ENCODE data around the gene AUTS2.

AUTS2 gene

DNA sequence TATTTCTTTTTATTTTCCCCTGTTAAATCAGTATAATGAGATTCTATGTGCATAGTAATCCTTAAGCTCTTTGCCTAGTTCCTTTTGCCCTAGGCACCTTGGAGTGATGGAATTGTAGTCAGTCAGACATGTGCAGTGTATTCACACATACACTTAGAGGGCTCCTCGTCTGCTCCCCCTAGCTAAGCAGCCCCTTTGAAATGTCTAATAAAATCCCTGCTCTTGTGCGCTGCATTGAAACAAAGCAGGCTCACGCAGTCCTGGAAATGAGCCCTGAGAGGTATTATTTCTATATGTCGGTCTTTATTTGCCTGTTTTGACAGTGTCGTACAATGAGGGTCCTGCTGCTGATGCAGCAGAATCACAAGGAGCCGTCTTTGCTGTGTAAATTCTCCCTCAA is 258.7 kb downstream of the AUTS2 start:
- DNase-seq (ENCODE audit: low spot score): no peak

DNA sequence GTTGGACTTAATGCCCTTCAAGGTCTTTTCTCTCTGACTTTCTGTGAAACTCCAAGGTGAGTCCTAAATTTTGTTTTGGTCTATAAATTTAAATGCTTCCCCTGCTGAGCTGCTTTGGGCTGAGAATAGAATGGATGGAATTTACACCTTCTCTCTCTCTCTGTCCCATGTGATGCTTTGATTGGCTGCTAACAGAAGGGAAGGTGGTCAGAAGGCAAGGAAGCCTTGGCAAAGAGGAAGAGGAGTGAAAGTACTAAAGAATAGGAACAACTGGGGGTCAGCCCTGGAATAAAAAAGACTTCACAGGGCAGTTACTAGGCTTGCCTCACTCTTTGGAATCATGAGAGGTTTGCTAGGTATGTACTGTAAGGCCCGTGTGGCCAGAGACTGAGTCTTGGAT is 260.2 kb downstream of the AUTS2 start:
- no peak for DNase-seq (ENCODE audit: low spot score)

DNA sequence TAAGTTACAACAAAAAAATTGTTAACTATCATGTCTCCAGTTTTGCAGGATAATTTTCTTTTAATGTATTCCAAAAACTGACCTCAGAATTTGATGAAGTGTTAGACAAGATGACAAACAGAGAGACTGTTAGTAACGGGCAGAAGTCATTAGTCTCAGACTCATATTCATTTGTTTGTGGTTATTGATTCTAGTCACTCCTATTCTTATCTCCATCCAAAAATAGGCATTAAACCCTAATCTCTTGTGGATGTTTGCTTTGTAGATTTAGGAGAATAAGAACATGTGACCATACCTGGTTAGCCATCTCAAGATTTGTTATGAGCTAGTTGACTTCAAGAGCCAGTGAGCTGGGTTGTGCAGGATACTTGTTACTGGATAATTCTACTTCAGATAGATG is 261.1 kb downstream of the AUTS2 start:
- no peak for DNase-seq (ENCODE audit: low spot score)

- DNase-seq (ENCODE audit: low spot score): no peak
Measured at GRCh38 chr7:69860486-69860885, 262.2 kb downstream of the AUTS2 start.

GRCh38 chr7:69860941-69861622 is 262.8 kb downstream of the AUTS2 start:
- DNase-seq (ENCODE audit: low spot score): no peak

DNA sequence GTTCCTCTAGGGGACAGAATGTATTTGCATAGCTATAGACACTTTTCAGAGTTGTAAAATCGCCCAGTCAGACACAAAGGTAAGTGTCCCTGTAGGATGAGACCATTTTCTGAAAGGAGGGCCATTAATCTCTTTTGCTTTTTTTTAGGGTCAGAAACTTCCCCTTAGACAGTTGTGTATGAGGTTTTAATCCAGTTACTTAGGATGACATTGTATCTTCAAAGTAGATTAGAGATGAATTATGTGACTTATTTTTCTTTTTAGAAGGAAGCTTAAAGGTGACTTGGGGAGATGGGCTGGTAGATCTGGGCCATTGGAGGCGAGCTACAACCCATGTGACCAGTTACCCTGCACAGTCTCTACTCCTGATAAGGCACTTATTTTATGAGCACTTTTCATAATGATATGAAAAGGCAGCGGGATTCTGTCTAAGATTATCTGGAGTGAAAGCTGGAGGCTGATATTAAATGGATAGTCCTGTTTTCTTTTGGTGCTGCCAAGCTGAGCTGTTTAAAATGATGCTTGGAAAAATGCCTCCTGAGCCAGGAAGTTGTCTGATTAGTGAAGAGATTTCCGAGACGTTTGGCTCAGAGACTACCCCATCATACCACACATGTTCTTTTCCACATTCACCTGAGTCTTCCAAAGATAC is 264.3 kb downstream of the AUTS2 start:
- no peak for DNase-seq (ENCODE audit: low spot score)

DNA sequence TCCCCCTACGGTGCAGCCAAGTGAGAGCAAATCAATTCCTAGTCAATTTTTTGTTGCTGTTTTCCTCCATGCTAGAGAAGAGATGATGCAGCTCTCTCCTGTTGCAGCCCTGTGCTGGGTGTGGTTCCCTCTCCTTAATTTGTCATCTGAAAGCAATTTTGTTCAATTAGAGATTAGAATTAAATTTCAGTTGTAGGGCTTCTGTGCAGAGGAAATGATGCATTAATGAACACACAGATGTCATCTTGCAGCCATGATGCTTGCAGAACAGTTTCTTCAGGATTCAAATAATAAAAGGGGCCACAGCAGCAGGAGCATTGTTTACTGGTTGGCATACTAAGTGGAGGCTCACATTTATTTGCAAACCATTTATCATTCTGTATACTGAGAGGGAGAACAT is 266.0 kb downstream of the AUTS2 start:
- no peak for DNase-seq (ENCODE audit: low spot score)

- DNase-seq (ENCODE audit: low spot score): no peak
Measured at GRCh38 chr7:69864822-69865221, 266.5 kb downstream of the AUTS2 start.

- no peak for DNase-seq (ENCODE audit: low spot score)
Measured at GRCh38 chr7:69868921-69869320, 270.6 kb downstream of the AUTS2 start.

DNA sequence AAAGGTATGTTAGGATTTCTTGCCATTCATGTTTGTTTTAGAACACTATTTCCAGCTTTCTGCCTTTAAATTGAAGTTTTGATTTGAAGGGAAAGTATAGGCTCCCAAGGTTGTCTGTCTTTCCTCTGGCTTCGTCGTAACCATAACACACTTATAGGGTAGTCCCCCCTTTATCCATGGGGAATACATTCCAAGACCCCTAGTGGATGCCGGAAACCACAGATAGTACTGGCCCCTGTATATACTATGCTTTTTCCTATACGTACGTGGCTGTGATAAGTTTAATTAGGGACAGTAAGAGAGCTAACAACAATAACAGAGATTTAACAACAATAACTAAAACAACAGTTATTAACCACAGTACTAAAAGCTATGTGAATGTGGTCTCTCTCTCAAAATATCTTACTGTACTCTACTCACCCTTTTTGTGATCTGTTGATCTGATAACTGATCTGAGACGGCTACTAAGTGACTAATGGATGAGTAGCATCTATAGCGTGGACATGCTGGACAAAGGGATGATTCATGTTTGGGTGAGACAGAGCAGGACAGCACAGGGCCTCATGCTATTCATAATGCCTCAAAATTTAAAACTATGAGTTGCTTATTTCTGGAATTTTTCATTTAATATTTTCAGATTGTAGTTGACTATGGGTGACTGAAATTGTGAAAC is 273.1 kb downstream of the AUTS2 start:
- DNase-seq (ENCODE audit: low spot score): no peak

- no peak for DNase-seq (ENCODE audit: low spot score)
Measured at GRCh38 chr7:69871886-69872569, 273.8 kb downstream of the AUTS2 start.

DNA sequence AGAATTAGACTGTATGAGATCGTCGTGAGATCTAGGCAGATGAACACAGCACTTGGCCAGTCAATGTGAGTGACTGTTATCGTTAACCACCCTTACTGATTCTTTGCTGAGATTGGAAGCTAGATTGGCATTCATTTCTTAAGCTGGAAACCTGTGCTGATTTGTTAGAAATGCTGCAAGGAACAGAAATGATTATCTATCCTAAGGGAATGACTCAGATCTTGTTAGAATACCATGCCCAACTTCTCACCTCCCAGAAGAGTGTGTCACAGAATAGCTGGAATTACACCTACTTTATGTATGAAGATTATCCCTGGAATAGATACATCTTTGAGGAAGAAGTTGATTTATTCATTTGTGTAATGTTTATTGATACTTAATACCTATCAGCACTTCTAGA is 275.2 kb downstream of the AUTS2 start:
- no peak for DNase-seq (ENCODE audit: low spot score)

DNA sequence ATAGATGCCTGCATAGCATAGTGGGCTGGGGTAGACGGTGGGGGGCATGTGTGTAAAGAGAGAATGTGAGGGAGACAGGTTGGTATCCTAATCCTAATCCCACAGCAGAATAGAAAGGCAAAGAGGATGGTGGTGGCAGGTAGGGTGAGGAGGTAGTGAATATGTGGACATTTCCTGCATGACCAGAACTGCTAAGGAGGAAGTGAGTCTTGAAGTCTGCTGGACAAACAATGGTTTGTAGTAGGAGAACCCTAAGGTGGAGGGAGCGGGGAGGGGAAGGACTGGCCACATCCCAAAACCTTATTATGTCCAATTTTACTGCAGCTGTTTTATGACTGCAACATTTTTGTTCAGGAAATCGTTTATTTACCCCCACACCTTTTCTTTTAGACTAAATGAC is 279.7 kb downstream of the AUTS2 start:
- DNase-seq (ENCODE audit: low spot score): no peak

GRCh38 chr7:69878591-69878990 is 280.3 kb downstream of the AUTS2 start:
- DNase-seq (ENCODE audit: low spot score): no peak

DNA sequence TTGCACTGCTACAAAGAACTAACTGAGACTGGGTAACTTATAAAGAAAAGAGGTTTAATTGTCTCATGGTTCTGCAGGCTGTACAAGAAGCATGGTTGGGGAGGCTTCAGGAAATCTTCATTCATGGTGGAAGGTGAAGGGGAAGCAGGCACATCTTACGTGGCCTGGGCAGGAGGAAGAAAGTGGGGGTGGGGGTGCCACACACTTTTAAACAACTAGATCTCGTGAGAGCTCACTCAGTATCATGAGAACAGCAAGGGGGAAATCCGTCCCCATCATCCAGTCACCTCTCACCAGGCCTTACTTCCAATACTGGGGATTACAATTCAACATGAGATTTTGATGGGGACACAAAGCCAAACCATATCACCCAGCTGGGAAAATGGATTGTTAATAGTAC is 281.7 kb downstream of the AUTS2 start:
- no peak for DNase-seq (ENCODE audit: low spot score)

- DNase-seq (ENCODE audit: low spot score): no peak
Measured at GRCh38 chr7:69880840-69881239, 282.6 kb downstream of the AUTS2 start.

DNA sequence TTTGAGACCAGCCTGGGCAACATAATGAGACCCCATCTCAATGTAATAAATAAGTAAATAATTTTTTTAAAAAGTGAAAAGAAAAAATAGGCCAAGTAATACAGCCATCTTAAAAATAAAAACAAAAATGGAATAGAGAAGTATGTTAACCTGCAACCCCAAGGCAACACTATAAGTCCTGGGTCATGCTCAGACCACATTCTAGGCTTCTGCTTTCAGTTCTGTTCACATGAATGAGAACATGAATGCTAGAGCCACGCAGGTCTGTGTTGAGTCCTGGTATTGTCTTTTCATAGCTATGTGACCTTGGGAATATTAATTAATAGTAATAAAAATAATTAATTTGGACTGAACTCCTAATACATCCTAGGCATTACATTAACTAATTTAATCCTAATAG is 284.0 kb downstream of the AUTS2 start:
- no peak for DNase-seq (ENCODE audit: low spot score)

DNA sequence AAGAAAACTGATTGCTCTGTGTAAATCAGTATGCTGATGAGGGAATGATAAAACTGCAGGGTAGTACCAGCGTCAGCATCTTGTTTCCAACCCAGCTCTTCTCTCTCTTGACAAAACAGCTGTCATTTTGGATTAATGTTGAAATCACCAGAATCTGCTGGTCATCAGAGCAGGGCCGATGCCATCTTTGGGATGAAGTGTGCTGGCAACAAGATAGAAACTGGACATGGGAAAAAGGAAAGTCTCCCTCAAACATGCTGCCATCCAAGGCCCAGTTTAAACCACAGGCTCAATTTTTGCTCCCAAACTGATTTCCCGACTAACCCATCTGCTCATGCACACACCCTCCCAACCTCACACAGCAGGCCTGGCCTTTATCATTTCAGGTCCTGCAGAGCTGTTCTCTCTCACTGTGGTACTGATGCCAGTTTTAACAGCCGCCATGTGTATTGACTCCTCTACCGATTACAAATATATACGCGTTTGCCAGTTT is 285.2 kb downstream of the AUTS2 start:
- DNase-seq (ENCODE audit: low spot score): peak; percentile 72

DNA sequence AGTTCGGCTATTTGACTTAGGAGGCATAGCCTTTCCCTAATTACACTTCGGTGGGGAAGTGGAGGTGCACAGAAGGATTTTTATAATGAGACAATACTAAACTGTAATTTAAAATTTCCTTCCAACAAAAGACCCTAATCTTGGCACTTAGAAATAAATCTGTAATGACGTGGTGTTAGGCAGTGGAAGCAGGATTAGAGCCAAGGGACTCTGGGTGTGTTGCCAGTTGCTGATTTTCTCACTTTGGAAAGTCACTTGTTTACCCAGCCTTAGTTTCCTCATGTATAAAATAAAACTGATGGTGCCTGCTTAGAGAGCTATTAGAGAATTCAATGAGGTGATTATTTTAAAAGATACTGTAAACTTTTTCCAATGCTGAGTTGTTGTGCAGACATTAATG is 287.2 kb downstream of the AUTS2 start:
- DNase-seq (ENCODE audit: low spot score): no peak

DNA sequence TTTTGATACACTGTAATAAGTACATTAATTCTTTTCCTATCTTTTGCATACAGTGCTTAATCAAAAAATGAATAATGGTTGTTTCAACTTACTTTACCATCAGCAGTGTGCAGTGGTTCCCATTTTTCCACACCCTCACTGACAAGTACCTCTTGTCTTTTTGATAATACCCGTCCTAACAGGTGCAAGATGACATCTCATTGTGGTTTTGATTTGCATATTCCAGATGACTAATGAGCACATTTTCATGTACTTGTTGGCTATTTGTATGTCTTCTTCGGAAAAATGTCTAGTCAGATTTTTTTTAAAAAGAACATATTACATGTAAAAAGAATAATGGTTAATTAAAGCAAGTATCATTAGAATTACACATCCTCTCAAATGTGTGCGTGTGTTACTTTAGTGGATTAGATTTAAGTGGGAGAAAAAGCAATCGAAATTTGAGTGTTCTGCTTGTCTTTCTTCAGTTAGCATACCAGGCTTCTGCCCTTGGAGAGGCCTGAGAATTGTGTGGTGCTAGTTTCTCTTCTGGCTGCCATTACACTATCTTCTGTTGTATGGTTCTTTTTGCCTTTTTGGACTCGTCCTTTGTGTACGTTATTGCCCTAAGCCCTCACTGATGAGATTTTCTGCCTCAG is 291.2 kb downstream of the AUTS2 start:
- no peak for DNase-seq (ENCODE audit: low spot score)

GRCh38 chr7:69889976-69890351 is 291.7 kb downstream of the AUTS2 start:
- no peak for DNase-seq (ENCODE audit: low spot score)

- no peak for DNase-seq (ENCODE audit: low spot score)
Measured at GRCh38 chr7:69892790-69893189, 294.5 kb downstream of the AUTS2 start.
